GM21360 (cell line): ENCODE results near the gene TTC9.

Experiments
- ATAC-seq: cut with Tn5 transposase; IDR thresholded peaks from one replicate; pipeline ENCODE4 v1.9.1; 2021; ENCODE audit warnings: mild to moderate bottlenecking, moderate library complexity; ENCODE audit not compliant: unreplicated experiment

The TTC9 gene

DNA sequence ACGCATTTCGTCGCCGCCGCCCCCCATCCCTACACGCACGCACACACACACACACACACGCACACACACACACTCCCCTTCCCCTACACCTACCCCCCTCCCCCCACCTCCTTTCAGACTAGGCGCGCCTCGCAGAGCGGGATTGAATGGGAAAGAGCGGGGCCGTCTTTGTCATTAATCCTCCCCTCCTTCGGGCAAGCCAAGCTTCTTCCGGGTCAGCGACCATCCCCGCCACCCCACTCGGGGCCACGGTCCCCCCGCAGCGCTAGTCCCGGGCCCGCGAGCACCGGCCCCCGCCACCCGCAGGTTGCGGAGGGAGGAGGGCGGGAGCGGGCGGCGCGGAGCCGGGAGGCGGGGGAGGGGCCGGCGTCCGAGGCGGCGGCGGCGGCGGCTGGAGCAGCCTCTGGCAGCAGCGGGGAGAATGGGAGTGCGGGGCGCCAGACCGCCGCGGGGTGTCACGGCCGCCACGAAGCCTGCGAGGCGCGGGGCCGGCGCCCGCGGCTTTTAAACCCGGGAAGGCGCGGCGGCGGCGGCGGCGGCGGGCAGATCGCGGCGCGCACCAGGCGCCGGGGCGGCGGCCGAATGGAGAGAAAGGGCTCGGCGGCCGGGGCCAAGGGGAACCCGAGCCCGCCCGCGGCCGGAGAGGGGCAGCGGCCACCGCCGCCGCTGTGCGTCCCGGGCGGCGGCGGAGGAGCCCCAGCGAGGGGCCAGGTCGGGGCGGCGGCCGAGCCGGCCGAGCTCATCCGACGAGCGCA is at the start of gene TTC9:
Gene TTC9, plus strand, starts transcription at position 369 of the 755 bp plus-strand sequence. Its CDS starts 214 bp downstream, at position 583.
- ATAC-seq = no peak

DNA sequence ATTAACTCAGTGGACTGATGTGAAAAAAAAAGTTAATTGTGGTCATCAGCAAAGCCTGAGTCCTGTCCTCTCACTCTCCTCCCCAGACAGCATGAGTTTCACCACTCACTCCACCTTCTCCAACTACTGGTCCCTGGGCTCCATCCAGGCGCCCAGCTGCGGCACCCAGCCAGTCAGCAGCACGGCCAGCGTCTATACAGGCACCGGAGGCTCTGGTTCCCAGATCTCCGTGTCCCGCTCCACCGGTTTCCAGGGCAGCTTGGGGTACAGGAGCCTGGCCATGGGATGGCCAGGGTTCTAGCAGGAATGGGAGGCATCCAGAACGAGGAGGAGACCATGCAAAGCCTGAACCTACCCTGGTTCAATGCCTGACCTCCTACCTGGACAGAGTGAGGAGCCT is 47.3 kb upstream of the TTC9 start:
- no peak for ATAC-seq

DNA sequence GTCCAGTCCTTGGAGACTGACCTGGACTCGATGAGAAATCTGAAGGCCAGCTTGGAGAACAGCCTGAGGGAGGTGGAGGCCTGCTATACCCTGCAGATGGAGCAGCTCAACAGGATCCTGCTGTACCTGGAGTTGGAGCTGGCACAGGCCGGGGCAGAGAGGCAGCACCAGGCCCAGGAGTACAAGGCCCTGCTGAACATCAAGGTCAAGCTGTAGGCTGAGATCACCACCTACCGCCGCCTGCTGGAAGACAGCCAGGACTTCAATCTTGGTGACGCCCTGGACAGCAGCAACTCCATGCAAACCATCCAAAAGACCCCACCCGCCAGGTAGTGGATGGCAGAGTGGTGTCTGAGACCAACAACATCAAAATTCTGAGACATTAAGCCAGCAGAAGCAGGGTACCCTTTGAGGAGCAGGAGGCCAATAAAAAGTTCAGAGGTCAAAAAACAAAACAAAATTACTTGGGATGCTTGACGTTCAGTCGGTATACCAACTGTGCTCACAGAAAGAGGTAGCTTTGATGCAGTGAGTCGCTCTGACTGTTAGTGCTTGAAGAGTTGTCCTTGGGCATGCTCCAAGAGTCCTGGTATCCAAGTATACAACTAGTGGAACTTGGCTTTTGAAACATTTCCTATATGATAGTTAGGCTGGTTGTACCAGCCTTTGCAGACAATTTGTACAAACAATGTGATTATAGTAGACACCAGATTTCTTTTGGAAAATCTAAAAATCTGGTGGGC is 46.1 kb upstream of the TTC9 start:
- ATAC-seq = no peak

DNA sequence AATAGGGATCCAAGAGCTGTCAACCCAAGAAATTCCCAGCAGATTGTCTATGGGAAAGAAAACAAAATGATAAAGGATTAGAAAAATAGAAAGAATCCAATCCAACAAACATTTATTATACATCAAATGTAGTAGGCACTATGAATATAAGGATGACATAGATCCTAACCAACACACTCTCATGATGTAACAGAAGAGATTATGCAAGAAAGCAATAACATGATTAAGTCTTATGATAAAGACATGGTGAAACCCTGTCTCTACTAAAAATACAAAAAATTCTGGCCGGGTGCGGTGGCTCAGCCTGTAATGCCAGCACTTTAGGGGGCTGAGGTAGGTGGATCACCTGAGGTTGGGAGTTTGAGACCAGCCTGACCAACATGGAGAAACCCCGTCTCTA is 44.0 kb upstream of the TTC9 start:
- ATAC-seq = no peak

DNA sequence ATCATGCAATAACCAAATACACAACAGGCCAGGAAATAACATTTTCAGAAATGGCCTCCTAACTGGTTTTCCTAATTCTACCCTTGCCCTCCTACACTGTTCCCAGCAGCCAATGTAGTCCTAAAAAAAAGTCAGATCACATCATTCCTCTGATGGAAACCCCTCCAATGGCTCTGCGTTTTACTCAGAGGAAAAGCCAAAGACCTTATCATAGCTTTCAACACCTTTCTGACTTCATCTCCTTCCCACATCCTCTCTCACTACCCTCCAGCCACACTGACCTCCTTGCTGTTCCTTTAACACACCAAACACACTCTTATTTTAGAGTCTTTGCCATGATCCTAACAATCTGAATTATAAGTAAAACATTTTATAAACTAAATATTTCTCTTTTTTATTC is 42.4 kb upstream of the TTC9 start:
- no peak for ATAC-seq

DNA sequence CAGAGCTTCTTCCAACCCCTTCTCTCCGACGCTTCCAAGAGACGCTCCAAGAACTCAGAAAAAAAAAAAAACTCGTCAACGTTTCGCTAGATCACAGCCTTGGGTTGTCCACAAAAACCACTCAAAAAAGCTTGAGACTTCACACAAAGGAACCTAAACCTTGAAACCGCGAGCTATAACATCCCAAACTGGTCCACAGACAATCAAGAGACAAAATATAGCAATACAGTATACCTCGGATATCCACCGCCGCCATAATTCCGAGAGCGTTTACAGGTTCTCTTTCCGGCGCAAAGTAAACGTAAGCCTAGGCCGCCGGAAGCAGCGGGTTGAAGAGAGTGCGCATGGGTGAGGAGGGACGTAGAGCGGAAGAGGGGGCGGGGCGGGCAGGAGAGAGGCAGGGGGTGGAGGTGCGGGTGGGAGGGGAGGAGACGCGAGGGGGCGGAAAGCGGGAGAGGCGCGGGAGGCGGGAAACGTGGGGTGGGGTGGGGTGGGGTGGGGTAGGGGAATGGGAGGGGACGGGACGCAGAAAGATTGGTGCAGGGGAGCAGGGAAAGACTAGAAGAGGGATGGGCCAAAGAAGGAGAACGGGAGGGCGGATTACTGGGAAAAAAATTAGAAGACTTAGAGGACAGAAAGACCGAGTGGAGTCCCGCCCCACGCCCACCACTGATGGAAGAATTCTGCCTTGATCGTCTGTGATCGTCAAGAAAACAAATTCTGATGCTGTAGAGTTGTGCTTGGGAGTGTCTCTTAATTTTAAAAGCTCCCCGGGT is 41.1 kb upstream of the TTC9 start, which contains the start of gene MED6:
Gene MED6, minus strand, starts transcription at position 274 of the 776 bp plus-strand sequence. Its CDS starts 18 bp downstream, at position 256.
- peak; percentile 91 for ATAC-seq

DNA sequence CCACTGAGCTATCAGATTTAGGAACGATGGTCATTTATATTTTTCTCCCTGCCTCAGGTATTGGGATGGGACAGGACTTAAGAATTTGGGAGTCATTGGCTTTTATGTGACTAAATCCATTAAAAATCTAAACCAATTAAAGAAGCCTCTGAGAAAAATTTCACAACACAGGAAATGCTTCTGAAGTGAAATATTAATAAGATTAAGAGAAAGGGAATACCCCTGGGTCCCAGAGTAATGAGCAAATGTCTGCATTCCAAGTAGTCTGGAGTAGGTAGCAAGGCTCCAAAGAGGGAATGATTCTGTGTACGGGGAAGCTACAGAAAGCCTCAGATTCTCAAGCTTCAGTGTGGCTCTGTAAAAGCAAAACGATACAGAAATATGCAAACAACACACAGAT is 40.6 kb upstream of the TTC9 start:
- no peak for ATAC-seq

DNA sequence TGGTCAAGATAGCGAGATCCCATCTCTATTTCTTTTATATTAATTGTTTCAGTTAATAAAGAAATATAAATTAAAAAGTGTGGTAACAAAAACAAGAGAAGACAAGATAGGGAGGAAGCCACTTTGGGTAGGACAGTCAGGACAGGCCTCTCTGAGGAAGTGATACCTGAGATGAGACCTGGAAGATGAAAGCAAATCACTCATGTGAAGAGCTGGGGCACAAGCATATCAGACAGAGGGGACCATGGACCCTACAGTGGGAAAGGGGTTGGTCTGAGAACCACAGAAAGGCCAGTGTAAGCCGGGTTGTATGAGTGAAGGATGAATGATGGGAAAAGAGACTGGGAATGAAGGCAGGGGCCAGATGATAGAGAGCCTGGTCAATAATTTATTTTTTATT is 39.5 kb upstream of the TTC9 start:
- no peak for ATAC-seq

DNA sequence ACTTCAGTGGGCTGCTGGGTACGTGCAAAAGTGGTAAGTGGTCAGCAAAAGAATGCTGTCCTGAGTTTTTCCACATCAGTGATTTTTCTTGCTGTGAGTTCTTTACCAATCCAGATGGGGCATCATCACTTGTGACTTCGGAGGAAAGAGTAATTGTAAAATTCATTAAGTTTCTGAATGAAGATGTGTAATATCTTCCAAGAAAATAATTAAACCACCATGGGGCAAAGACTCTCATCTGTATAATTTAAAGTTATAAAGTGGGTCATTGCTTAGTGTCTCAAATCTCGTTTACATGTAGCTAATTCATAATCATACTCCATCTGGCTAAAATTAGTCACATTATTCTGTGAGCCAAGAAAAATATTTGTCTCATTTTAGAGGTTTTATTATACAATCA is 30.5 kb upstream of the TTC9 start:
- ATAC-seq = no peak

DNA sequence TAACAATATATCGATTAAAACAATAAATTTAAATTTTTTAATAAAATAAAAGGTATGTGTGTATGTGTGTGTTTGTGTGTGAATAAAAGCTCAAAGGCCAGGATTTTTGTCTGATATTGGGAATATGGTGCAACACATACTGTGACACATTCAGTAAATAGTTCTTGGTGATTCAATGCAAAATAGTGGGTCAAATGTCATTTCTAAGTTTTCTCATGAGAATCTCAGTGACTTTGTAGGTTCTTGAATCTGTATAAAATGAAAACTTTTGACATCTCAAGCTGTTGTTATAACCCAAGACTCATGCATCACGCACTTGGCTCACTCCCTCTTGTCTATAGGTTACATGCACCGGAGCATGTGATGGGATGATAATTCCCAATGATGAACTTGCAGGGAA is 25.1 kb upstream of the TTC9 start:
- ATAC-seq = no peak

DNA sequence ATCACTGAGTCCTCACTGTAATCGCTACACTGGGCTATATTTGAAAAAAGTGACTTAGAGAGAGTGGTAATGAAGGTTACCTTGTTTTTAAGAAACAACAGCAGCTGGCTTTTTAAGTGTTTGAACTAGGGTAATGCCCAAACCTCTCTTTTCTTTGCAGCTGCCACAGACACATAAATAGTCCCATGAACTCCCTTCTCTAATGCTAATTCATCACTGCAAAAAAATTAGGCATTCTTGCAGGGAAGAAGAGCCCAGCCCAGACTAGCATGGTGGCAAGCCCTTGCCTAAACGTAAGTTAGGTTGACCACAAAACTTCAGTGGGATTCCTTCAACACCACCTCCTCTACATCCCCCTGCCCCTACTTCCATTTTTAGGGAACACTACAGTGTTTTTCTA is 23.4 kb upstream of the TTC9 start:
- no peak for ATAC-seq

DNA sequence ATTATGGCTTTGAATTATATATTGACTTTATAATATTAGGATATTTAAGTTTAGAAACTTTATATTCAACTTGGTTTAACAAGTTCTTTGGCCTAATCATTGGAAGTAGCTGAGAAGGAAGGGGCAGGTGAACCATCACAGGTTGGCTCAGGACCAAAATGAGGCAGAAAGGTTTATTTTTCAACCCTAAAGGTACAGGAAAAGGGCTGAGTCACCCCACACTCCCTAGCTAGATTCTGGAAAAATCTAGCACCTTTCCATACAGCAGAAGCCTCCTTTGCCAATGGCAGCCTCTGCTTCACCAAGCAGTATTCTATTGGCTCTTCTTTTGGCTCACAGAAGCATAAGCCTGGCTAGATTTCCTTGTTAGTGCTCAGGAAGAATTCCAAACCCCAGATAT is 22.0 kb upstream of the TTC9 start:
- no peak for ATAC-seq

DNA sequence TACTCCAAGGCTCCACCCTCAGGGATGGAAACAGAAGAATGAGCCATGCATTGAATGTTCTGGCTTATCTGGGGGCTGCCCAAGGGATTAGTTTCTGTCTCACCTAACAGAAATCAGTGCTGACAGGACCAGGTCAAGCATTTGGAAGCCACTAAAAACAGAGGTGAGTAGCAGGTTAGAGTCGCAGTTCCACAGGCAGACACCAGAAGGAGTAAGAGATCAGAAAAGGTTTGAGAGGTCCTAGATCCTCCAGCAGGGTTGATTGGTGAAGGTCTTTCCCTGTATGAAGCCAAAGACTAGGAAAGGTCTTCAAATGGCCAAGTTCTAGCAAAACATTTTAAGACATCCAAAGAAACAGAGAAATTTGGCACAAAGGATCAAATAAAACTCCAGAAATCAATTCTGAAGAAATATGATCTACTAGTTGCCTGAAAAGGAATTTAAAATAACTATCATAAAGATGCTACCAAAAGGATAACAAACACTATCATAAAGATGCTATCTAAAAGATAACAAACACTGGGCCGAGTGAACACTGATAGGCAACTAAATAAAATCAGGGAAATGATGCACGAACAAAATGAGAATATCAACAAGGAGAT is 19.5 kb upstream of the TTC9 start:
- ATAC-seq = no peak

DNA sequence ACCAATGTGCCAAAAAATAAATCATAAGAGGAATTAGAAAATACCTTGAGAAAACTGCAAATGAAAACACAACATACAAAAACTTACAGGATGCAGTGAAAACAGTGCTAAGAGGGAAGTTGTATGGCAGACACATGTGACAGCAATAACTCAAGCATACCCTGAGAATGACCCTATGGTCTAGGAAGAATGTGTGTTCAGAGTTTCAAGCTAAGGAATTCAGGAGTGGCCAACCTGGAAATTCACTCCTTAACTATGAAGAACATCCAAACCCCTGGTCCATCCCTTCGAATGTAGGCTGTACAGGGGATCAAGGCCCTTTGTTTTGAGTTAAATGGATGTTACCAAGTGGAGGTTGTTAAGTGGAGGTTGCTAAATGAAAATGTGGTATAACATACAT is 16.7 kb upstream of the TTC9 start:
- no peak for ATAC-seq

DNA sequence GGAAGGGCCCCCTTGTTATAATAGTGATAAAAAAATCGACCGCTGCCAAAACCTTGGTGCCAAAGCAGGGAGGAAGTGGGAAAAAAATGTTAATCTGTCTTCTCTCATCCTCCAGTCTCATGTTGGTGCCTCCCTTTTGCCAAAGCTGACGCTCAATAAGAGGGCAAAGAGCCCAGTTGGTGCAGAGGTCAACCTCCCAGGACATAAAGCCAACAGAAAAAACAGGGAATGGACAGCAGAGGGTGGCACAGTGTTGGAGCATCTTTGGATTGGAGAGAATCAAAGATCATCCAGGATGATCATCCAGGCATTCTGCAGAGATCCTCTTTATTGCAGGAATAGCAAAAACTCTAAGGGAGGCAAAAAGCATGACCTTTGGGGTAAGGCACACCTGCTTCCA is 9.8 kb upstream of the TTC9 start:
- no peak for ATAC-seq

DNA sequence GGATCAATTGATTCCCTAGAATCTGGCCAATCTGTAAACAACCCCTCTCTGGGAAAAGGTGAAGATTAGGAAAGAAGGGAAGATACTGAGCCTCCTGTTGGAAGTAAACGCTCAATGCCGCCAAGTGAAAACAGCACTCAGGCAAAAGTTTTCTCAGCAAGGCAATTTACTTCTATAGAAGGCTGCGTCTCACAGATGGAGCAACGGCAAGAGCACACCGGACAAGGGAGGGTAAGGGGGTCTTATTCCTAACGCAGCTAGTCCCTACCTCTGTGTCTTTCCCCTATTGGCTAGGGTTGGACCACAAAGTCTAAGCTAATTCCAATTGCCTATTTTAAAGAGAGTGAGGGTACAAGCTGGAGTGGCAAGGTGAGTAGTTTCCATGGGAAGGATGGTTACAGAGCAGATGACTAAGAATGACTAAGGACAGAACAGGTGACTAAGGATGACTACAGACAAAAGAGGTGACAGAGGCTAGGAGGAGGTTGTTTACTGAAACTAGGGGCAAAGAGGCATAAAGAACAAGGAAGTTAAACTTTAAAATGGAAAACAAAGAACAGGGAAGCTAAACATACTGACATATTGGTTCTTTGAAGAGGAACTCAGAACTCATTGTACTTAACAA is 5.6 kb upstream of the TTC9 start:
- ATAC-seq = no peak

DNA sequence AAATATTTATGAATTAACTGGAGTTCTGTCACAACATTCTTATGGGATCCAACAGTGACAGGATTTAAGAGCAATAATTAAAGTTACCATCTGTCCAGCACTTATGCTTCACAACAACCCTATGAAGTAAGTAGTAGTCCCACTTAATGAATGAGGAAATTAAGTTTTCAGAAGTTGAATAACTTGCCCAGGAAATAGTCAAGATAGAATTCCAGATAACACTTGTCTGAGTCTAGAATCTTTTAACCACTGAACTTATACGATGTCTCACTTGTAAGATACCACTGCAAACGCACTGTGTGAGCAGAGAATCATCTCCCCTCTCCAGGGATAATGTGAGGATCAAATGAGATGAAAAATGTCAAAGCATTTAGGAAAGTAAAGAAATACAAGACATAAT is 3.3 kb upstream of the TTC9 start:
- no peak for ATAC-seq

DNA sequence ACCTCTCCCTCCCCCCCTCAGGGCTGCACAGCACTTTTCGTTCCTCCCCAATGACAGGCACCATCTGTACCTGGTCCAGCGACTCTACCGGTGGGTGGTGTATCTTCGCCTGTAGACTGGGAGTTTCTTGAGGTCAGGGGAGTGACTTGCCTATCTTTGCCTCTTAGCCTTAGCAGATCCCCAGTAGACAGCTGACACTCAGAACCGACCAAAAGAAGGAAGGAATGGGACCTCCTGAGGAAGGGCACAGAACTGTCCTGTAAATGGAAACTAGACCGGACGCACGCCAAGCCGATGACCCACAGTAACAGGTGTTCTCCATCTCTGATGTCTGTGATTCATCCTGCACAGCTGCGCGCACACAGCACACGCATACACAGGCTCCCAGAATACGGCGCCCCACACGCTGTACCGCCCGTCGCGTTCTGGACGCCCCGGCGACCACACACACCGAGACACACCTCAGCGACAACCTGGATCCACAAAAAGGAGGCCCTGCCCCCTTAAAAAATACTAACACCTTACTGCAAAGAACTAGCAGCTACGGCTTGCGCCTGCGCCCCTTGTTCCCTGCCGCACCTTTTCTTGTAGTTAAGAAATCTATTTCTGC is 673 bp upstream of the TTC9 start:
- peak; percentile 51 for ATAC-seq

DNA sequence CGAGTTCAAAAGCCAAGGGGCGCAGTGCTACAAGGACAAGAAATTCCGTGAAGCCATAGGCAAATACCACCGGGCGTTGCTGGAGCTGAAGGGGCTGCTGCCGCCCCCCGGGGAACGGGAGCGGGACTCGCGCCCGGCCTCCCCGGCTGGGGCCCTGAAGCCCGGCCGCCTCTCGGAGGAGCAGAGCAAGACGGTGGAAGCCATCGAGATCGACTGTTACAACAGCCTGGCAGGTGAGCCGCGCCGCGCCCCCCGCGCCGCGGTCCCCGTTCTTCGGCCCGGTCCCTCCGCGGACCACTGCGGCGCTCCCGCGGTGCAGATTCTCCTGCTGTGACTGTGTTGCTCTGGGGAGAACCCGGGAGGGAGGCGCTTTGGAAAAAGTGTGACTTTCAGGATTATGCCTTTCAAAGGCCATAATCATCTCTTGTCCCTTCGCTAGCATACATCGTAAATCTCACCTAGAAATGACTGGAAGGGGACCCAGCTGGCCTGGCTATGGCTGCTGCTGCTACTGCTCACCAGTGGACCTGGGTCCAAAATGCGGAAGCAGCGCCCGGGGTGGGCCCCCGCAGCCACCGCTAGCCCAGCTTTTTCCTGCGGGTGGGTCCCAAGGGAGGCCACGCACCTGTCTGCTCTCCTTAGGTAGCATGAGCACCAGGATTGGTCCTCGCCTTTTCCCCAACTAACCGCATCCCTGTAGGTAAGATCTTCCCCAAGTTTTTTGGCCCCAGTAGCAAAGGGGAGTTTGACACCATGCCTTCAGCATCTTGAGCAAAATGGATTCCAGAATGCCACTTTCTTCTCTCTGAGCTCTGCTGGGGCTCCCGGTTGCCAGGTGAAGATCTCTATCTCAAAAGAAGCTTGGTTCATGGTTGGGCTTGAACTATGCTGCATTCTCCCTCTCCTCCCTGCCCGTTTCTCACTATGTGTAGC is 853 bp downstream of the TTC9 start:
- ATAC-seq = no peak
